NCI-H446 (cell line): ENCODE measurements around the gene MPC1.

ENCODE experiments used
- DNase-seq, 2 experiments: peaks; one replicate each; lab custom pipeline; 2025; lab: John Stamatoyannopoulos, UW

The MPC1 gene

GRCh38 chr6:166317261-166318212 is 65.2 kb downstream of the MPC1 start:
- DNase-seq: no peak

DNA sequence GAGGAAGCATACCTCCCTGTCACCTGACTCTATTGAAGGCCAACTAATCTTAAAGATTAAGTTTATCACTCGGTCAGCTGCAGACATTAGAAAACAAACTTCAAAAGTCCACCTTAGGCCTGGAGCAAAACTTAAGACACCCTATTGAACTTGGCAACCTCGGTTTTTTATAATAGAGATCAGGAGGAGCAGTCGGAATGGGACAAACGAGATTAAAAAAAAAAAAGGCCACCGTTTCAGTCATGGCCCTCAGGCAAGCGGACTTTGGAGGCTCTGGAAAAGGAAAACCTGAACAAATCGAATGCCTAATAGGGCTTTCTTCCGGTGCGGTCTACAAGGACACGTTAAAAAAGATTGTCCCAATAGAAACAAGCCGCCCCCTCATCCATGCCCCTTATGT is 67.3 kb downstream of the MPC1 start:
- no peak for DNase-seq
